ENCODE measurements around the gene SKI. TPM values are rescaled to one million over a fixed set of nuclear protein-coding genes. Genes with fewer than 3 reads are reported as not detected.

Gene SKI
- total RNA-seq, 1 donor from 2014 or later = 21.6 TPM

- ATAC-seq = no peak
Measured at GRCh38 chr1:2342384-2343022, 114.4 kb downstream of the SKI start.

GRCh38 chr1:2343023-2343935 is 115.2 kb downstream of the SKI start:
- no peak for ATAC-seq

GRCh38 chr1:2344121-2344681 is 116.1 kb downstream of the SKI start:
- ATAC-seq = peak; percentile 46

- ATAC-seq = no peak
Measured at GRCh38 chr1:2344744-2345296, 116.7 kb downstream of the SKI start.

GRCh38 chr1:2345297-2346075 is 117.4 kb downstream of the SKI start:
- ATAC-seq = no peak

GRCh38 chr1:2346691-2347408 is 118.7 kb downstream of the SKI start:
- no peak for ATAC-seq

- ATAC-seq = no peak
Measured at GRCh38 chr1:2347409-2347785, 119.3 kb downstream of the SKI start.

- no peak for ATAC-seq
Measured at GRCh38 chr1:2347896-2348295, 119.8 kb downstream of the SKI start.

GRCh38 chr1:2348346-2349325 is 120.5 kb downstream of the SKI start:
- no peak for ATAC-seq

GRCh38 chr1:2349806-2350205 is 121.7 kb downstream of the SKI start:
- ATAC-seq = no peak

- no peak for ATAC-seq
Measured at GRCh38 chr1:2350501-2350900, 122.4 kb downstream of the SKI start.

GRCh38 chr1:2350911-2351655 is 123.0 kb downstream of the SKI start:
- ATAC-seq = no peak

- no peak for ATAC-seq
Measured at GRCh38 chr1:2351723-2352122, 123.6 kb downstream of the SKI start.

- peak; percentile 62 for ATAC-seq
Measured at GRCh38 chr1:2352341-2352896, 124.3 kb downstream of the SKI start.

GRCh38 chr1:2352897-2353550 is 124.9 kb downstream of the SKI start:
- ATAC-seq = peak; percentile 7

GRCh38 chr1:2353551-2354438 is 125.7 kb downstream of the SKI start:
- ATAC-seq = no peak

- ATAC-seq = no peak
Measured at GRCh38 chr1:2354511-2355372, 126.6 kb downstream of the SKI start.
